SK-N-SH (cell line): Measurements from ENCODE around the gene NBEAL2. TPM values are rescaled to one million over a fixed set of nuclear protein-coding genes. Genes with fewer than 3 reads are reported as not detected.

Source experiments
- CTCF ChIA-PET: fragments of 300-600, 350-600 bp; formaldehyde crosslinking; extraction: SDS; loops from one replicate; lab custom pipeline; 2021; lab: Yijun Ruan, JAX
- POLR2A ChIA-PET: fragments of 350-600 bp; sonication (Branson Sonifier 250); formaldehyde crosslinking; extraction: SDS; loops from one replicate; lab custom pipeline; 2020; ENCODE audit warnings: antibody characterized with exemption, inconsistent platforms; lab: Yijun Ruan, JAX
- DNase-seq: peaks from one replicate; pipeline ENCODE4 v3.0.0; 2012
- H2AFZ ChIP-seq: fragments of 200-600 bp; sonication (generic); 2 replicates; pipeline ENCODE4 v1.8.1; 2016; ENCODE audit warnings: antibody characterized with exemption, mild to moderate bottlenecking, low read depth
- H3F3A ChIP-seq: fragments of 200-600 bp; sonication (generic); replicated peaks from 2 replicates; pipeline ENCODE3; 2016; ENCODE audit warnings: antibody characterized with exemption, mild to moderate bottlenecking; ENCODE audit not compliant: insufficient read depth
- H3K27ac ChIP-seq, 2 experiments: fragments of 200-500 bp in 1 of 2; fragments of 200-600 bp in 1 of 2; sonication (Bioruptor generic) in 1 of 2; sonication (generic), shearing (Covaris generic) in 1 of 2; 2 replicates each; pipeline versions ENCODE4 v1.5.1 to v1.6.1; 2014 to 2016; ENCODE audit warnings: low read depth in 2 of 2, inconsistent platforms in 1 of 2, low read length in 1 of 2, mild to moderate bottlenecking in 1 of 2, mixed read lengths in 1 of 2
- H3K27me3 ChIP-seq: fragments of 200-600 bp; sonication (generic), shearing (Covaris generic); 2 replicates; pipeline ENCODE4 v1.6.1; 2016; ENCODE audit warnings: mixed run types; ENCODE audit not compliant: insufficient read depth
- H3K36me3 ChIP-seq, 2 experiments: fragments of 200-500 bp in 1 of 2; fragments of 200-600 bp in 1 of 2; sonication (Bioruptor generic) in 1 of 2; sonication (generic) in 1 of 2; replicated peaks in 1 of 2; 2 replicates each; pipeline versions ENCODE3 to v1.5.1; 2014 to 2016; ENCODE audit warnings: low read length in 1 of 2, mild to moderate bottlenecking in 1 of 2; ENCODE audit not compliant: insufficient read depth in 2 of 2, control insufficient read depth in 1 of 2
- H3K4me1 ChIP-seq, 2 experiments: fragments of 200-500 bp in 1 of 2; fragments of 200-600 bp in 1 of 2; sonication (Bioruptor generic) in 1 of 2; sonication (generic), shearing (Covaris generic) in 1 of 2; 2 replicates each; pipeline versions ENCODE4 v1.5.1 to v1.6.1; 2014 to 2016; ENCODE audit warnings: low read depth in 1 of 2, low read length in 1 of 2, mixed run types in 1 of 2; ENCODE audit not compliant: insufficient read depth in 2 of 2, control insufficient read depth in 1 of 2
- H3K4me2 ChIP-seq: fragments of 200-600 bp; sonication (generic), shearing (Covaris generic); 2 replicates; pipeline ENCODE4 v1.6.1; 2017; ENCODE audit warnings: mixed run types
- H3K4me3 ChIP-seq, 2 experiments: fragments of 200-500 bp in 1 of 2; fragments of 200-600 bp in 1 of 2; sonication (Bioruptor generic) in 1 of 2; sonication (generic), shearing (Covaris generic) in 1 of 2; 2 replicates each; pipeline versions ENCODE4 v1.5.1 to v1.8.1; 2014 to 2016; ENCODE audit warnings: low read depth in 2 of 2, inconsistent platforms in 1 of 2, low read length in 1 of 2, mild to moderate bottlenecking in 1 of 2, mixed read lengths in 1 of 2, moderate library complexity in 1 of 2
- H3K79me2 ChIP-seq: fragments of 200-600 bp; sonication (generic); 2 replicates; pipeline ENCODE4 v1.8.1; 2017; ENCODE audit warnings: mild to moderate bottlenecking; ENCODE audit not compliant: insufficient read depth
- H3K9ac ChIP-seq: fragments of 200-600 bp; sonication (generic); 2 replicates; pipeline ENCODE4 v1.6.1; 2017; ENCODE audit warnings: mixed run types
- H3K9me2 ChIP-seq: fragments of 200-600 bp; sonication (generic); 2 replicates; pipeline ENCODE4 v1.6.1; 2017; ENCODE audit warnings: mixed run types
- H3K9me3 ChIP-seq: fragments of 200-600 bp; sonication (generic); 2 replicates; pipeline ENCODE4 v1.6.1; 2017; ENCODE audit warnings: mixed run types, mild to moderate bottlenecking, moderate library complexity
- H4K20me1 ChIP-seq: fragments of 200-600 bp; sonication (generic); 2 replicates; pipeline ENCODE4 v1.6.1; 2017; ENCODE audit warnings: mild to moderate bottlenecking, mixed run types; ENCODE audit not compliant: insufficient read depth
- EZH2phosphoT487 ChIP-seq: fragments of 200-600 bp; sonication (generic); IDR thresholded peaks from 2 replicates; pipeline ENCODE4 v1.6.1; 2017; ENCODE audit warnings: low read depth, mixed run types, mild to moderate bottlenecking, antibody characterized with exemption, moderate library complexity, borderline replicate concordance
- FOXM1 ChIP-seq: IDR thresholded peaks from 2 replicates; pipeline ENCODE4 v1.4.0; 2012; ENCODE audit warnings: low read depth, mild to moderate bottlenecking
- IRF3 ChIP-seq: fragments of 150-350 bp; IDR thresholded peaks from 2 replicates; pipeline ENCODE4 v1.6.1; 2016; ENCODE audit warnings: mild to moderate bottlenecking, low read depth, low read length
- MEF2A ChIP-seq: IDR thresholded peaks from 2 replicates; pipeline ENCODE4 v1.4.0; 2012; ENCODE audit warnings: low read depth, borderline replicate concordance
- NRF1 ChIP-seq: IDR thresholded peaks from 2 replicates; pipeline ENCODE4 v1.6.1; 2012; ENCODE audit warnings: low read depth, mild to moderate bottlenecking, low read length
- POLR2AphosphoS5 ChIP-seq: IDR thresholded peaks from 2 replicates; pipeline ENCODE4 v1.6.1; 2012; ENCODE audit warnings: low read depth, low read length
- RAD21 ChIP-seq: IDR thresholded peaks from 2 replicates; pipeline ENCODE4 v1.6.1; 2012; ENCODE audit warnings: mild to moderate bottlenecking, low read length
- RCOR1 ChIP-seq: fragments of 150-350 bp; IDR thresholded peaks from 2 replicates; pipeline ENCODE4 v1.6.1; 2017; ENCODE audit warnings: antibody characterized with exemption, low read length
- REST ChIP-seq: IDR thresholded peaks from 2 replicates; pipeline ENCODE4 v1.6.1; 2012; ENCODE audit warnings: mild to moderate bottlenecking, low read depth, low read length, moderate library complexity
- SMC3 ChIP-seq: IDR thresholded peaks from 2 replicates; pipeline ENCODE4 v1.6.1; 2012; ENCODE audit warnings: low read depth, low read length, improper control_type of control experiment
- TCF12 ChIP-seq: IDR thresholded peaks from 2 replicates; pipeline ENCODE4 v1.4.0; 2012
- TEAD4 ChIP-seq: IDR thresholded peaks from 2 replicates; pipeline ENCODE4 v1.4.0; 2012; ENCODE audit warnings: mild to moderate bottlenecking, borderline replicate concordance; ENCODE audit not compliant: insufficient read depth
- WGBS: methylation state at CpG from one replicate; pipeline ENCODE4 v1.1.6; 2017; ENCODE audit warnings: low lambda C conversion rate; 5-methylcytosine and 5-hydroxymethylcytosine counted together
- polyA plus RNA-seq, 3 experiments: library from polyadenylated mRNA; depleted of rRNA; stranded (reverse); fragments of >200 nt; gene quantifications; 2 replicates each; pipeline ENCODE4 v1.2.3, GENCODE V29; 2012
- TF ChIP-seq, protein P1 (sequence below): IDR thresholded peaks from 2 replicates; pipeline ENCODE4 v1.4.0; 2012; ENCODE audit warnings: low read depth, borderline replicate concordance
- TF ChIP-seq, protein P2 (sequence below): fragments of 200-600 bp; sonication (generic); IDR thresholded peaks from 2 replicates; pipeline ENCODE4 v1.6.1; 2017; ENCODE audit warnings: antibody characterized with exemption, mild to moderate bottlenecking, moderate library complexity

NBEAL2 gene
- polyA plus RNA-seq, 1 of the 3 experiments (the other 2 are of a cell fraction), result 20.3 TPM

DNA sequence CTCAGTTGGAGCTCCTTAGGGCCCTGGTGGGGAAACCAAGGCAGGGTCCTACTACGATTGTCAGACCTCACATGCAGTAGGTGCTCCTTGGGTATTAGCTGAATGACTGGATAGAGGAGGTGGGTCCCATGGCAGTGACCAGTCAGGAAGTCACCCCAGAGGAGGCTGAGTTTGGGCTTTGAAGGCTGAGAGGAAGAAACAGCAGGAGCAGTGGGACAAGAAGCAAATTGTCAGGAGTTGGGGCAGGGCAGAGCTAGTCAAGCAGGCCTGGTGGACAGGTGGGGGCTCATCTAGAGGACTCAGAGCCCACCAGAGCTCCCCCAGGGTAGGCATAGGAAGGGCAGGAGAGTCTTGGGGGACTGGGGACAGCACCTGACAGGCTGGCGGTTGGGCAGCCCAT is 3.1 kb downstream of the NBEAL2 start:
- Histone ChIP-seq H3K9me2 (no peaks in the 10 kb centered on the region), H4K20me1 (no peaks in the 10 kb centered on the region)
- POLR2A ChIA-PET, result no interaction called here

More for the DNA sequence above, 3.1 kb downstream of the NBEAL2 start:
- Histone ChIP-seq H3F3A (no peaks in the 10 kb centered on the region), H3K36me3 (no peaks in the 10 kb centered on the region), H3K27ac (no peak overlapping the region), H3K4me3 (no peak overlapping the region), H2AFZ (no peak overlapping the region), H3K27me3 (no peaks in the 10 kb centered on the region), H3K9me3 (no peaks in the 10 kb centered on the region), H3K4me1 (peaks cover 0 to 19% of the 10 kb centered on the region in 2 experiments; a peak in 1 of 4 replicates), H3K4me2 (no peak overlapping the region), H3K79me2 (peaks cover 4% of the 10 kb centered on the region; the same call in 1 of the 2 replicates), H3K9ac (no peak overlapping the region)
- CTCF ChIA-PET, result interaction anchor here (1.2 to 6.8 kb wide), 4 partner anchors 16 to 88 kb away, joined by 4 to 29 read pairs (median 6); no protein-coding TSS in a partner anchor
- 90% methylated on average over 2 of the region's 2 CpGs for WGBS
- TF ChIP-seq TCF12 (no peak), FOXM1 (no peak), REST (no peak), IRF3 (no peak), TEAD4 (no peak), MEF2A (no peak), RCOR1 (no peak), NRF1 (no peak), RAD21 (no peak), EZH2phosphoT487 (no peak), SMC3 (no peak), POLR2AphosphoS5 (no peak)
- TF ChIP-seq, protein P1, sequence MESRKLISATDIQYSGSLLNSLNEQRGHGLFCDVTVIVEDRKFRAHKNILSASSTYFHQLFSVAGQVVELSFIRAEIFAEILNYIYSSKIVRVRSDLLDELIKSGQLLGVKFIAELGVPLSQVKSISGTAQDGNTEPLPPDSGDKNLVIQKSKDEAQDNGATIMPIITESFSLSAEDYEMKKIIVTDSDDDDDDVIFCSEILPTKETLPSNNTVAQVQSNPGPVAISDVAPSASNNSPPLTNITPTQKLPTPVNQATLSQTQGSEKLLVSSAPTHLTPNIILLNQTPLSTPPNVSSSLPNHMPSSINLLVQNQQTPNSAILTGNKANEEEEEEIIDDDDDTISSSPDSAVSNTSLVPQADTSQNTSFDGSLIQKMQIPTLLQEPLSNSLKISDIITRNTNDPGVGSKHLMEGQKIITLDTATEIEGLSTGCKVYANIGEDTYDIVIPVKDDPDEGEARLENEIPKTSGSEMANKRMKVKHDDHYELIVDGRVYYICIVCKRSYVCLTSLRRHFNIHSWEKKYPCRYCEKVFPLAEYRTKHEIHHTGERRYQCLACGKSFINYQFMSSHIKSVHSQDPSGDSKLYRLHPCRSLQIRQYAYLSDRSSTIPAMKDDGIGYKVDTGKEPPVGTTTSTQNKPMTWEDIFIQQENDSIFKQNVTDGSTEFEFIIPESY, result no peak
- TF ChIP-seq, protein P2, sequence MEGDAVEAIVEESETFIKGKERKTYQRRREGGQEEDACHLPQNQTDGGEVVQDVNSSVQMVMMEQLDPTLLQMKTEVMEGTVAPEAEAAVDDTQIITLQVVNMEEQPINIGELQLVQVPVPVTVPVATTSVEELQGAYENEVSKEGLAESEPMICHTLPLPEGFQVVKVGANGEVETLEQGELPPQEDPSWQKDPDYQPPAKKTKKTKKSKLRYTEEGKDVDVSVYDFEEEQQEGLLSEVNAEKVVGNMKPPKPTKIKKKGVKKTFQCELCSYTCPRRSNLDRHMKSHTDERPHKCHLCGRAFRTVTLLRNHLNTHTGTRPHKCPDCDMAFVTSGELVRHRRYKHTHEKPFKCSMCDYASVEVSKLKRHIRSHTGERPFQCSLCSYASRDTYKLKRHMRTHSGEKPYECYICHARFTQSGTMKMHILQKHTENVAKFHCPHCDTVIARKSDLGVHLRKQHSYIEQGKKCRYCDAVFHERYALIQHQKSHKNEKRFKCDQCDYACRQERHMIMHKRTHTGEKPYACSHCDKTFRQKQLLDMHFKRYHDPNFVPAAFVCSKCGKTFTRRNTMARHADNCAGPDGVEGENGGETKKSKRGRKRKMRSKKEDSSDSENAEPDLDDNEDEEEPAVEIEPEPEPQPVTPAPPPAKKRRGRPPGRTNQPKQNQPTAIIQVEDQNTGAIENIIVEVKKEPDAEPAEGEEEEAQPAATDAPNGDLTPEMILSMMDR, result no peak
- DNase-seq, result no peak
